GM23248 (cell line): ENCODE data around the gene ACY1. TPM values are rescaled to one million over a fixed set of nuclear protein-coding genes. Genes with fewer than 3 reads are reported as not detected.

Experiments used
- DNase-seq: peaks from one replicate; pipeline ENCODE4 v3.0.0-alpha.2; 2015
- H2AFZ ChIP-seq: fragments of 200-600 bp; sonication (generic); 2 replicates; pipeline ENCODE4 v1.6.1; 2016; ENCODE audit warnings: antibody characterized with exemption
- H3F3A ChIP-seq: fragments of 200-600 bp; sonication (generic); 2 replicates; pipeline ENCODE4 v1.6.1; 2016; ENCODE audit warnings: mild to moderate bottlenecking, antibody characterized with exemption, mixed run types; ENCODE audit not compliant: insufficient read depth
- H3K27ac ChIP-seq: fragments of 200-600 bp; sonication (generic); 2 replicates; pipeline ENCODE4 v1.5.1; 2016; ENCODE audit warnings: mild to moderate bottlenecking
- H3K27me3 ChIP-seq: fragments of 200-600 bp; sonication (generic); replicated peaks from 2 replicates; pipeline ENCODE4 v1.6.1; 2016; ENCODE audit warnings: mild to moderate bottlenecking; ENCODE audit not compliant: insufficient read depth
- H3K36me3 ChIP-seq: fragments of 200-600 bp; sonication (generic); 2 replicates; pipeline ENCODE4 v1.6.1; 2016; ENCODE audit warnings: low read depth, mild to moderate bottlenecking
- H3K4me1 ChIP-seq: fragments of 200-600 bp; sonication (generic); 2 replicates; pipeline ENCODE4 v1.6.1; 2016; ENCODE audit warnings: mild to moderate bottlenecking; ENCODE audit not compliant: insufficient read depth
- H3K4me2 ChIP-seq: fragments of 200-600 bp; sonication (generic); one replicate; pipeline ENCODE4 v1.6.1; 2016; ENCODE audit warnings: mild to moderate bottlenecking; ENCODE audit not compliant: unreplicated experiment
- H3K4me3 ChIP-seq: fragments of 200-600 bp; sonication (generic); 2 replicates; pipeline ENCODE4 v1.5.1; 2016; ENCODE audit warnings: mild to moderate bottlenecking
- H3K79me2 ChIP-seq: fragments of 200-600 bp; sonication (generic); 2 replicates; pipeline ENCODE4 v1.6.1; 2016; ENCODE audit warnings: mild to moderate bottlenecking; ENCODE audit not compliant: insufficient read depth
- H3K9ac ChIP-seq: fragments of 200-600 bp; sonication (generic); 2 replicates; pipeline ENCODE4 v1.6.1; 2016; ENCODE audit warnings: mild to moderate bottlenecking
- H3K9me2 ChIP-seq: fragments of 200-600 bp; sonication (generic); 2 replicates; pipeline ENCODE4 v1.6.1; 2016; ENCODE audit warnings: mixed run types, mild to moderate bottlenecking, moderate library complexity; ENCODE audit not compliant: insufficient read depth
- H3K9me3 ChIP-seq: fragments of 200-600 bp; sonication (generic); one replicate; pipeline ENCODE4 v1.6.1; 2017; ENCODE audit warnings: low read depth
- H4K20me1 ChIP-seq: fragments of 200-600 bp; sonication (generic); 2 replicates; pipeline ENCODE4 v1.6.0; 2016; ENCODE audit not compliant: insufficient read depth
- EZH2 ChIP-seq: fragments of 200-600 bp; sonication (generic); IDR thresholded peaks from 2 replicates; pipeline ENCODE4 v1.6.1; 2018; ENCODE audit warnings: antibody characterized with exemption, mild to moderate bottlenecking; ENCODE audit not compliant: insufficient read depth, poor library complexity, severe bottlenecking
- EZH2phosphoT487 ChIP-seq: fragments of 200-600 bp; sonication (generic); IDR thresholded peaks from 2 replicates; pipeline ENCODE4 v1.6.1; 2018; ENCODE audit warnings: antibody characterized with exemption, moderate library complexity, mild to moderate bottlenecking, low read depth; ENCODE audit not compliant: insufficient read depth
- WGBS, 2 experiments: methylation state at CpG; one replicate each; pipeline ENCODE4 v1.1.6; 2015 to 2017; ENCODE audit warnings: low lambda C conversion rate in 2 of 2, low coverage in 1 of 2; ENCODE audit errors: missing lambda C conversion rate in 2 of 2; 5-methylcytosine and 5-hydroxymethylcytosine counted together
- in situ Hi-C: fragments of 300-500 bp; cut with MboI; formaldehyde crosslinking; loops from 2 replicates; pipeline ENCODE4 v1.15.0; 2020
- polyA plus RNA-seq: library from polyadenylated mRNA; unstranded; fragments of >200 nt; fragmentation: Nextera tagmentation; extraction: Ambion mirVana; gene quantifications from 2 replicates; pipeline ENCODE4 v1.2.1, GENCODE V29; 2016
- total RNA-seq: library from RNA; depleted of rRNA; stranded (reverse); fragments of >200 nt; shearing (Covaris generic); gene quantifications from 2 replicates; pipeline ENCODE4 v1.2.3, GENCODE V29; 2014

Gene ACY1
- total and polyA plus RNA-seq, 2 experiments from 2014 or later = 35.8 to 73.6 TPM

DNA sequence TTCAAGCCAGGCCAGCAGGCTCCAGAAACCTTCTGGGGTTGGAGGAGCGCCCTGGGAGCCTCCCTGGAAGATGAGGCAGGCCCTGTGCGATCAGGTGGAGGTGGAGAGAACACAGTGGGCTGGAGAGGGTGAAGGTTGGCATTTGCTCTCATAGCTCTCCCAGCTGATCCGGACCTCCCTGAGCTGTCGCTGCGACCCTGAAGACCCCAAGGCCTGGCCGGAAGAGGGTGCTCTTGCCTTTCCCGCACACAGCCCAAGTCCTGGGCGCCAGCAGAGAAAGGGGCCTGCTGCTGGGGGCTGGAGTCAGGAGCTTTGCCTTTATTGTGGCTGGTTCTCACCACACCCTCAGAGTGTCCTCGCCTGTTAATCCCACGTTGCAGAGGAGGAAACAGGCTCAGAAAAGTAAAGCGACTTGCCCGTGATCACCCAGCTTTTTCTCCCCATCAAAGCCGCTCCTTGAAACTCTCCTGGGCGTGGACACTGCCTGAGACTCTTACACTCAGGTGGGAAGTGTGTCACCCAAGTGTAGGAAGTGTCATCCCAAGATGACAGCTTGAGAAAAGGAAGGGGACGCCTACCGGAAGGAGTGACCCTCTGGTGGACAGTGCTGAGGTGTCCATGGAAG is 20.9 kb downstream of the ACY1 start:
- Histone ChIP-seq H3K4me1 (peaks cover 12% of the 10 kb centered on the region), H2AFZ (no peak overlapping the region), H3F3A (no peaks in the 10 kb centered on the region), H3K9me2 (no peaks in the 10 kb centered on the region), H4K20me1 (no peaks in the 10 kb centered on the region), H3K4me2 (no peak overlapping the region), H3K79me2 (no peaks in the 10 kb centered on the region), H3K9ac (no peak overlapping the region), H3K27me3 (no peaks in the 10 kb centered on the region), H3K4me3 (no peak overlapping the region), H3K9me3 (no peaks in the 10 kb centered on the region), H3K36me3 (no peaks in the 10 kb centered on the region), H3K27ac (no peak overlapping the region)
- in situ Hi-C loops = loop anchor here (10.0 kb wide), 1 partner anchor 111 kb away; no protein-coding TSS in a partner anchor
- DNase-seq = peak; percentile 26
- 73 to 74% methylated on average over 16 of the region's 16 CpGs for WGBS, 2 experiments
- TF ChIP-seq EZH2 (no peak), EZH2phosphoT487 (no peak)

DNA sequence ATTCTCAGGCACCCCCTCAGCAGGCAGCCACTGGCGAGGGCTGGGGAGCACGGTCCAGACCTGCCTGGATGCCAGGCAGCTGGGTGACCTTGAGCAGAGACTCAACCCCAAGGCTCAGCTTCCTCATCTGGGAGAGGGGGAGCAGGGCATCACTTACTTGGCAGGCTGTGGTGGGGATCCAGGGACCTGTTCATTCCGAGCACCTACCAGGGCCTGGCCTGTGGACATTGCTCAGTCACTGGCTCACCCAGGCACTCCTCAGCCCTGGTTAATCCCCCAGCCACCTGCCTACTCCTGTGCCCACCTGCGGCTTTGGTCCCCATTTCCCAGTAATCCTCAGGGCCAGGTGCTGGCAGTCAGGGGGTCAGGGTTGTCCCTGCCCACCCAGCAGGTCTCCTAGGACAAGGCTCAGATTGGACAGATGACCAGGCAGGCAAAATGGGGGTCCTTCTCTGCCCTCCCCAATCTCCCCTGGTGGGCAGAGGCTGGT is 21.6 kb downstream of the ACY1 start:
- Histone ChIP-seq H3K27ac (no peak overlapping the region), H3K4me1 (peaks cover 12% of the 10 kb centered on the region), H3K4me2 (peak overlapping the region; percentile 52), H3F3A (no peaks in the 10 kb centered on the region), H3K79me2 (no peaks in the 10 kb centered on the region), H3K9ac (peak overlapping the region; percentile 32; the same call in 1 of the 2 replicates), H4K20me1 (no peaks in the 10 kb centered on the region), H2AFZ (peak overlapping the region; percentile 35), H3K9me3 (no peaks in the 10 kb centered on the region), H3K27me3 (no peaks in the 10 kb centered on the region), H3K9me2 (no peaks in the 10 kb centered on the region), H3K4me3 (no peak overlapping the region), H3K36me3 (no peaks in the 10 kb centered on the region)
- TF ChIP-seq EZH2 (no peak), EZH2phosphoT487 (no peak)
- in situ Hi-C loops = loop anchor here (10.0 kb wide), 1 partner anchor 110 kb away; no protein-coding TSS in a partner anchor
- no peak for DNase-seq
- WGBS, 2 experiments = 92 to 96% methylated on average over 4 of the region's 4 CpGs

DNA sequence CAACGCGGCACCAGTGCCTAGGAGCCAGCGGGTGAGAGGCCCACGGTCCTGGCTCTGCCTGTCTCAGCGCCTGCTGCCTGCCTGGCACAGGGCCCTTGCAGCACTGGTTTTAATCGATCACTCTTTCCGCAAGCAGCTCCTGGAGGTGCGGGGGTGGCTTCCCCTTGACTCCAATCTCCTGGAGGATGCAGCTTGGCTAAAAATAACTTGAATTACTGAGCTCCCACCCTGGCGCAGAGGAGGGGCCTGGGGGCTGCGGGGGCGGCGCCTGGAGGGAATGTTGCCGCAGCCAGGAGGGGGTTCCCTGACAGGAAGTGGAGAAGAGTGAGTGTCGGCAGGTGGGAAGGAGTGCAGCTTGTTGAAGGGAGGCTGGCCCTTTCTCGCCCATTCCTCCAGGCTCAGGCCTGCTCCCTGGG is 22.2 kb downstream of the ACY1 start:
- H3K27ac ChIP-seq = no peak overlapping the region
- no peak overlapping the region for H3K4me3 ChIP-seq
- H3K4me2 ChIP-seq = peak overlapping the region; percentile 52
- 4% methylated on average over 13 to 15 of the region's 15 CpGs for WGBS, 2 experiments
- peak; percentile 85 for DNase-seq
- H3K9ac ChIP-seq = peak overlapping the region; percentile 32; the same call in 1 of the 2 replicates
- no peaks in the 10 kb centered on the region for H3K36me3 ChIP-seq
- no peaks in the 10 kb centered on the region for H3K27me3 ChIP-seq
- TF ChIP-seq EZH2 (no peak), EZH2phosphoT487 (no peak)
- no peaks in the 10 kb centered on the region for H3K9me2 ChIP-seq
- in situ Hi-C loops = loop anchor here (10.0 kb wide), 1 partner anchor 109 kb away; no protein-coding TSS in a partner anchor
- H3F3A ChIP-seq = no peaks in the 10 kb centered on the region
- H3K4me1 ChIP-seq = peaks cover 12% of the 10 kb centered on the region
- no peaks in the 10 kb centered on the region for H4K20me1 ChIP-seq
- no peaks in the 10 kb centered on the region for H3K79me2 ChIP-seq
- peak overlapping the region; percentile 35 for H2AFZ ChIP-seq
- H3K9me3 ChIP-seq = no peaks in the 10 kb centered on the region

DNA sequence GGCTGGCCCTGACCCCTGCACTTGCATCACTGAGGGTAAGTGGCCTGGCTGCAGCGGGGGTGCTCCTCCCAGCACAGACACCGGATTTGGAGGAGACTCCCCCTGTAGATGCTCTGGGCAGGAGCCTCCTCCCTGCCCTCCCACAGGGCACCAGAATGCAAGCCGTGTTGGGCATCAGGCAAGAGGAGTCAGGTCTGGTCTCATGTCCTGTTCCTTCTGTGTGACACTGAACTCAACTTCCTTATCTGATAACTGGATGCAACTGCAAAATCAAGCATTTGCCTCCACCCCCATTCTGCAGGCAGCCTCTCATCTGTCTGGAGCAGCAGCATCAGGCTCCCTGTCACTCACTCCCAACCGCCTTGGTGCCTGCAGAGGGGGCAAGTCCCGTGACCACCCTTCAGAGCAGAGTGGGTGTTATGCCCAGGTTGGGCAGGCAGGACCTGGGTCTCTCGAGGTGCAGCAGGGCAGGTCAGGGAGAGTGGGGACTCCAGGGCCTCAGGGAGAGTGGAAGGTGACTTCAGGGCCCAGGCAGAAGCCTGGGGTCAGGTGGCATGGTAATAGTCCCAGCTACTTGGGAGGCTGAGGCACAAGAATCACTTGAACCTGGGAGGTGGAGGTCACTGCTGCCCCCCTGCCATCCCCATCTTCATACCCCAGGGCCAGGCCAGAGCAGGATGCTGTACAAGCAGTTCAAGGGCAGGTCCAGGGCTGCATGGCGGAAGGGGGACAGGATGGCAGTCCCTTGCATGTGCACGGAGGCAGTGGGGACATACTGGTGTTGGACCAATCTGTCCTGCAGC is 22.9 kb downstream of the ACY1 start:
- Histone ChIP-seq H3K9me2 (no peaks in the 10 kb centered on the region), H3K79me2 (no peaks in the 10 kb centered on the region), H3F3A (no peaks in the 10 kb centered on the region), H4K20me1 (no peaks in the 10 kb centered on the region), H3K9ac (no peak overlapping the region), H3K9me3 (no peaks in the 10 kb centered on the region), H3K4me1 (peaks cover 12% of the 10 kb centered on the region), H3K27ac (no peak overlapping the region), H3K4me3 (no peak overlapping the region), H3K4me2 (peak overlapping the region; percentile 52), H2AFZ (peak overlapping the region; percentile 35), H3K36me3 (no peaks in the 10 kb centered on the region), H3K27me3 (no peaks in the 10 kb centered on the region)
- 31 to 37% methylated on average over 8 of the region's 8 CpGs for WGBS, 2 experiments
- in situ Hi-C loops = loop anchor here (10.0 kb wide), 1 partner anchor 109 kb away; no protein-coding TSS in a partner anchor
- DNase-seq = no peak
- no peak for TF ChIP-seq EZH2
- no peak for TF ChIP-seq EZH2phosphoT487
